DND-41 (cell line): Measurements from ENCODE around the gene PSAP.

Source experiments
- ATAC-seq: fragments of 200-7000 bp; cut with Tn5 transposase; 3 replicates; pipeline ENCODE4 v1.9.1; 2021; ENCODE audit warnings: low read depth; ENCODE audit not compliant: insufficient read depth
- DNase-seq: peaks from one replicate; pipeline ENCODE4 v3.0.0-alpha.2; 2020
- H2AFZ ChIP-seq: 2 replicates; pipeline ENCODE4 v1.6.0; 2012; ENCODE audit warnings: low read depth, low read length
- H3K27ac ChIP-seq: 2 replicates; pipeline ENCODE4 v1.5.1; 2012; ENCODE audit warnings: low read length, inconsistent platforms
- H3K27me3 ChIP-seq: fragments of 200-600 bp; sonication (generic); 2 replicates; pipeline ENCODE4 v1.6.0; 2012; ENCODE audit warnings: low read length, mild to moderate bottlenecking, inconsistent platforms; ENCODE audit not compliant: insufficient read depth, poor library complexity
- H3K36me3 ChIP-seq: 2 replicates; pipeline ENCODE4 v1.5.1; 2012; ENCODE audit warnings: low read length, inconsistent platforms; ENCODE audit not compliant: insufficient read depth
- H3K4me1 ChIP-seq: 2 replicates; pipeline ENCODE4 v1.5.1; 2012; ENCODE audit warnings: mild to moderate bottlenecking, low read length; ENCODE audit not compliant: insufficient read depth
- H3K4me2 ChIP-seq: 2 replicates; pipeline ENCODE4 v1.6.0; 2012; ENCODE audit warnings: mild to moderate bottlenecking, moderate library complexity, low read length, inconsistent platforms; ENCODE audit not compliant: insufficient read depth
- H3K4me3 ChIP-seq, 2 experiments: fragments of 200-600 bp in 1 of 2; shearing (Covaris generic) in 1 of 2; 2 replicates each; pipeline ENCODE4 v1.5.1; 2012 to 2016; ENCODE audit warnings: inconsistent platforms in 2 of 2, low read length in 2 of 2, mild to moderate bottlenecking in 2 of 2, low read depth in 1 of 2, moderate library complexity in 1 of 2
- H3K79me2 ChIP-seq: 2 replicates; pipeline ENCODE4 v1.6.0; 2012; ENCODE audit warnings: low read length, inconsistent platforms; ENCODE audit not compliant: insufficient read depth
- H3K9ac ChIP-seq: 2 replicates; pipeline ENCODE4 v1.6.0; 2012; ENCODE audit warnings: low read depth, mild to moderate bottlenecking, inconsistent platforms, low read length, moderate library complexity
- H3K9me3 ChIP-seq: 2 replicates; pipeline ENCODE4 v1.5.1; 2012; ENCODE audit warnings: low read length, moderate library complexity, mild to moderate bottlenecking, inconsistent platforms; ENCODE audit not compliant: insufficient read depth, severe bottlenecking
- H4K20me1 ChIP-seq: 2 replicates; pipeline ENCODE4 v1.6.0; 2012; ENCODE audit warnings: low read length; ENCODE audit not compliant: insufficient read depth
- EZH2 ChIP-seq: IDR thresholded peaks from 3 replicates; pipeline ENCODE4 v1.6.1; 2012; ENCODE audit warnings: borderline replicate concordance, low read depth, mild to moderate bottlenecking, moderate library complexity, low read length, inconsistent platforms; ENCODE audit not compliant: severe bottlenecking
- TF ChIP-seq, protein P1 (sequence below): IDR thresholded peaks from 2 replicates; pipeline ENCODE4 v1.5.1; 2012; ENCODE audit warnings: borderline replicate concordance, low read length, moderate library complexity, mild to moderate bottlenecking; ENCODE audit not compliant: poor library complexity, severe bottlenecking; ENCODE audit errors: extremely low read depth

Gene PSAP

DNA sequence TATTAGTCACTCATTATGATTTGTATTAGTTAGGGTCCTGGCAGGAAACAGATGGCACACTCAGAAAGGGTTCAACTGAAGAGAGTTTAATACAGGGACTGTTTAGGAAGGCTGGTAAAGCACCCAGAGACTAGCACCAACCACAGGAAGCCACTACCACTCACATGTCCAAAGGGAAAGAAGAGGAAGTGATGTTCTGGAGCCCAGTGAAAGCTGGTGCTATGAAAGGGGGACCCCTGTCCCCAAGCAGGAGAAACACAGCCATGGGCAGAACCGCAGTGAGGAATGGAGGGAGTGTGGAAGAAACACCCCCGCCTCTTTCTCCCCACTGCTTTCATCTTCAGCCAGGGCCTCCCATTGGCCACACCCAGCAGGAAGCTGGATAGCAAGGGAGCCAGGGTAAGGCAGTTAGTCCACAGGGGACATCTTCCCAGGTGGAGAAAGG lies 74.5 kb downstream of the PSAP start:
- no peak for ATAC-seq
- Histone ChIP-seq H3K4me1 (peaks cover 43% of the 10 kb centered on the region), H3K27ac (0 out of 2 replicates have a peak overlapping the region, but pooled peaks have one; percentile 1)

DNA sequence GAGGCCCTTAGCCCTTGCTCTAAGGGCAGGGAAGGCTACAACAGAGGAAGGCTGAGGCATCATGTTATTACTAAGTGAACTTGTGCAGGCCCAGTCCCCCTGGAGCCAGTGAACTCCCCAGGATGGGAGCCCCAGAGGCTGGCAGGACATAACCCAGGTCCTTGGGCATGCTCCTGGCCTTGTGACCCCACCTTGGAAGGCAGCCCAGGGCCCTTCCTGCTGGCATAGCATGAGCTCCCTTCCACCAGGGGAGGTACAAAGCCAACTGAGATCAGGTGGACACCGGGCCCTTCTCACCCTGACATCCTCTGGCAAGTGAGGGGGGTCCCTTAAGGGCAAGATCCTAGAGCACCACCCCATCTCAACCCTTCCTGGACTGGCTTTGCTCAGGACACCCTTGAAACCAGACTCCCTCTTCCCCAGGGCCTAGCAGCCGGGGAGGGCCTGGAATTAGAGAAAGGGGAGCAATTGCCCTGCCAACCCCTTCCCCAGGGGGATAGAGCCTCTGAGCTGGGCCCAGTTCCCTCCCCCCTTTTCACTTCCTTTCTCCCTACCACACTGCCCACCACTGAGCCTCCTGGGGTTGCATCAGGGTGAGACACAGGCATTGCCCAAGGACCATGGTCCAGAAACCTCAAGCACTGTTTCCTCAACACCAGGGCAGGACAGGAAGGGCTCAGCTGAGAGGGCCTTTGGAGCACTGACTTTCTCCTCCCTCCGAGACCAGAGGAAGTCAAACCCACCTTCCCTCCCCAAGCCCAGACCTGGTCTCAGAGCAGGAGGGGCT lies 75.9 kb downstream of the PSAP start:
- H3K36me3 ChIP-seq, result no peaks in the 10 kb centered on the region
- H3K27me3 ChIP-seq, result no peaks in the 10 kb centered on the region
- no peak overlapping the region for H3K4me2 ChIP-seq
- H3K4me3 ChIP-seq, result no peak overlapping the region
- ATAC-seq (no peak), DNase-seq (no peak)
- H3K9me3 ChIP-seq, result no peaks in the 10 kb centered on the region
- H3K9ac ChIP-seq, result no peak overlapping the region
- H3K4me1 ChIP-seq, result peaks cover 57% of the 10 kb centered on the region
- TF ChIP-seq EZH2, result no peak
- TF ChIP-seq, protein P1, sequence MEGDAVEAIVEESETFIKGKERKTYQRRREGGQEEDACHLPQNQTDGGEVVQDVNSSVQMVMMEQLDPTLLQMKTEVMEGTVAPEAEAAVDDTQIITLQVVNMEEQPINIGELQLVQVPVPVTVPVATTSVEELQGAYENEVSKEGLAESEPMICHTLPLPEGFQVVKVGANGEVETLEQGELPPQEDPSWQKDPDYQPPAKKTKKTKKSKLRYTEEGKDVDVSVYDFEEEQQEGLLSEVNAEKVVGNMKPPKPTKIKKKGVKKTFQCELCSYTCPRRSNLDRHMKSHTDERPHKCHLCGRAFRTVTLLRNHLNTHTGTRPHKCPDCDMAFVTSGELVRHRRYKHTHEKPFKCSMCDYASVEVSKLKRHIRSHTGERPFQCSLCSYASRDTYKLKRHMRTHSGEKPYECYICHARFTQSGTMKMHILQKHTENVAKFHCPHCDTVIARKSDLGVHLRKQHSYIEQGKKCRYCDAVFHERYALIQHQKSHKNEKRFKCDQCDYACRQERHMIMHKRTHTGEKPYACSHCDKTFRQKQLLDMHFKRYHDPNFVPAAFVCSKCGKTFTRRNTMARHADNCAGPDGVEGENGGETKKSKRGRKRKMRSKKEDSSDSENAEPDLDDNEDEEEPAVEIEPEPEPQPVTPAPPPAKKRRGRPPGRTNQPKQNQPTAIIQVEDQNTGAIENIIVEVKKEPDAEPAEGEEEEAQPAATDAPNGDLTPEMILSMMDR, result no peak
- H4K20me1 ChIP-seq, result no peaks in the 10 kb centered on the region
- no peak overlapping the region for H3K27ac ChIP-seq
- peaks cover 7% of the 10 kb centered on the region; the same call in 1 of the 2 replicates for H3K79me2 ChIP-seq
- no peak overlapping the region for H2AFZ ChIP-seq

More for the DNA sequence above, 74.5 kb downstream of the PSAP start:
- no peaks in the 10 kb centered on the region for H3K36me3 ChIP-seq
- H3K27me3 ChIP-seq, result no peaks in the 10 kb centered on the region
- no peaks in the 10 kb centered on the region for H4K20me1 ChIP-seq
- H3K79me2 ChIP-seq, result peaks cover 7% of the 10 kb centered on the region; the same call in 1 of the 2 replicates
- no peak for TF ChIP-seq EZH2
- TF ChIP-seq, protein P1, result peak; percentile 30
- H3K4me3 ChIP-seq, result no peak overlapping the region
- H3K9me3 ChIP-seq, result no peaks in the 10 kb centered on the region
- no peak overlapping the region for H3K9ac ChIP-seq
- H2AFZ ChIP-seq, result no peak overlapping the region
- DNase-seq, result no peak
- no peak overlapping the region for H3K4me2 ChIP-seq

DNA sequence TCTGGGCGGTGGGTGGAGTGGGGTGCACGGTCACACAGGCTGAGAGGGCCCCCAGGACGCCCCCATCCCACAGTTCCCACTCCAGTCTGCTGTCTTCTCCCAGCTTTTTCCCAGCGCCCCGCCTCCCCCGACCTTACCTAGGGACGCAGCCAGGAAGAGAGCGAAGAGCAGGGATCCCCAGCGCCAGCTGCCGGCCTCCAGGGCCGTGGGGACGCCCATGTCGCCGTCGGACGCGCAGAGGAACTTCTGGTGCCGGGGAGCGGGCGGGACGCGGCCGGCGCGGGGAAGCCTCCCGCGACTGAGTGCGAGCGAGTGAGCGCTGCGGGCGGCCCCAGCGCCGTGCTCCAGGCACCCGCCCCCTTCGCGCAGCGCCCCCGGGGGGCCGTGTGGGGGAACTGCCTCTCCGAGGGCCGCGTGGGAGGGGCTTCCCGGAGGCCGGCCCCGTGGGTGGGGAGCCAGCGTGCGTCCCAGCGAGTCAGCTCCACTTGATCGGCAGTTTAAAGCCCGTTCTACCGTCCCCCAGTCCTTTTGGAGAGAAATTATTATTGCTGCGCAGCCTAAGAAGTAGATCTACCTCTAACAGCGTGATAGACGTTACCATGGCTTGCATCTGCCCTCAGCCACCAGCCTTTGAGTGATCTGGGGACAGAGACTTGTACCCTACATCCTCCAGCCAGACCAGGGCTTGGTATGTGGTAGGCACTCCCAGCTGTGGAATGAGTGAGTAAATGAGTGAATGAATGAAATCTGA lies 77.7 kb downstream of the PSAP start, which contains the start of gene VSIR:
TSS of gene VSIR (minus strand) at position 300 of the 751 bp plus-strand sequence. CDS start at position 219, 81 bp downstream.
- peak; percentile 79 for ATAC-seq
- Histone ChIP-seq H3K36me3 (no peaks in the 10 kb centered on the region), H2AFZ (peak within 1 kb of the TSS; percentile 74), H3K4me1 (peaks cover 74% of the 10 kb centered on the region), H3K79me2 (peaks cover 7% of the 10 kb centered on the region; the same call in 1 of the 2 replicates), H3K27ac (peak within 1 kb of the TSS; percentile 63), H3K4me2 (peak within 1 kb of the TSS; percentile 89), H3K9ac (peak within 1 kb of the TSS; percentile 78), H4K20me1 (no peaks in the 10 kb centered on the region), H3K27me3 (no peaks in the 10 kb centered on the region), H3K9me3 (no peaks in the 10 kb centered on the region), H3K4me3 (peak within 1 kb of the TSS; percentile 33 to 68; a peak in 3 of 4 replicates)
- TF ChIP-seq, protein P1, result peak; percentile 94
- no peak for TF ChIP-seq EZH2
- DNase-seq, result peak; percentile 91
